SK-N-SH (cell line): ENCODE results near the gene FYCO1. TPM values are rescaled to one million over a fixed set of nuclear protein-coding genes. Genes with fewer than 3 reads are reported as not detected.

Experiments
- CTCF ChIA-PET: fragments of 300-600, 350-600 bp; formaldehyde crosslinking; extraction: SDS; loops from one replicate; lab custom pipeline; 2021; lab: Yijun Ruan, JAX
- POLR2A ChIA-PET: fragments of 350-600 bp; sonication (Branson Sonifier 250); formaldehyde crosslinking; extraction: SDS; loops from one replicate; lab custom pipeline; 2020; ENCODE audit warnings: antibody characterized with exemption, inconsistent platforms; lab: Yijun Ruan, JAX
- DNase-seq: peaks from one replicate; pipeline ENCODE4 v3.0.0; 2012
- H2AFZ ChIP-seq: fragments of 200-600 bp; sonication (generic); 2 replicates; pipeline ENCODE4 v1.8.1; 2016; ENCODE audit warnings: antibody characterized with exemption, mild to moderate bottlenecking, low read depth
- H3F3A ChIP-seq: fragments of 200-600 bp; sonication (generic); replicated peaks from 2 replicates; pipeline ENCODE3; 2016; ENCODE audit warnings: antibody characterized with exemption, mild to moderate bottlenecking; ENCODE audit not compliant: insufficient read depth
- H3K27ac ChIP-seq, 2 experiments: fragments of 200-500 bp in 1 of 2; fragments of 200-600 bp in 1 of 2; sonication (Bioruptor generic) in 1 of 2; sonication (generic), shearing (Covaris generic) in 1 of 2; 2 replicates each; pipeline versions ENCODE4 v1.5.1 to v1.6.1; 2014 to 2016; ENCODE audit warnings: low read depth in 2 of 2, inconsistent platforms in 1 of 2, low read length in 1 of 2, mild to moderate bottlenecking in 1 of 2, mixed read lengths in 1 of 2
- H3K27me3 ChIP-seq: fragments of 200-600 bp; sonication (generic), shearing (Covaris generic); 2 replicates; pipeline ENCODE4 v1.6.1; 2016; ENCODE audit warnings: mixed run types; ENCODE audit not compliant: insufficient read depth
- H3K36me3 ChIP-seq, 2 experiments: fragments of 200-500 bp in 1 of 2; fragments of 200-600 bp in 1 of 2; sonication (Bioruptor generic) in 1 of 2; sonication (generic) in 1 of 2; replicated peaks in 1 of 2; 2 replicates each; pipeline versions ENCODE3 to v1.5.1; 2014 to 2016; ENCODE audit warnings: low read length in 1 of 2, mild to moderate bottlenecking in 1 of 2; ENCODE audit not compliant: insufficient read depth in 2 of 2, control insufficient read depth in 1 of 2
- H3K4me1 ChIP-seq, 2 experiments: fragments of 200-500 bp in 1 of 2; fragments of 200-600 bp in 1 of 2; sonication (Bioruptor generic) in 1 of 2; sonication (generic), shearing (Covaris generic) in 1 of 2; 2 replicates each; pipeline versions ENCODE4 v1.5.1 to v1.6.1; 2014 to 2016; ENCODE audit warnings: low read depth in 1 of 2, low read length in 1 of 2, mixed run types in 1 of 2; ENCODE audit not compliant: insufficient read depth in 2 of 2, control insufficient read depth in 1 of 2
- H3K4me2 ChIP-seq: fragments of 200-600 bp; sonication (generic), shearing (Covaris generic); 2 replicates; pipeline ENCODE4 v1.6.1; 2017; ENCODE audit warnings: mixed run types
- H3K4me3 ChIP-seq, 2 experiments: fragments of 200-500 bp in 1 of 2; fragments of 200-600 bp in 1 of 2; sonication (Bioruptor generic) in 1 of 2; sonication (generic), shearing (Covaris generic) in 1 of 2; 2 replicates each; pipeline versions ENCODE4 v1.5.1 to v1.8.1; 2014 to 2016; ENCODE audit warnings: low read depth in 2 of 2, inconsistent platforms in 1 of 2, low read length in 1 of 2, mild to moderate bottlenecking in 1 of 2, mixed read lengths in 1 of 2, moderate library complexity in 1 of 2
- H3K79me2 ChIP-seq: fragments of 200-600 bp; sonication (generic); 2 replicates; pipeline ENCODE4 v1.8.1; 2017; ENCODE audit warnings: mild to moderate bottlenecking; ENCODE audit not compliant: insufficient read depth
- H3K9ac ChIP-seq: fragments of 200-600 bp; sonication (generic); 2 replicates; pipeline ENCODE4 v1.6.1; 2017; ENCODE audit warnings: mixed run types
- H3K9me2 ChIP-seq: fragments of 200-600 bp; sonication (generic); 2 replicates; pipeline ENCODE4 v1.6.1; 2017; ENCODE audit warnings: mixed run types
- H3K9me3 ChIP-seq: fragments of 200-600 bp; sonication (generic); 2 replicates; pipeline ENCODE4 v1.6.1; 2017; ENCODE audit warnings: mixed run types, mild to moderate bottlenecking, moderate library complexity
- H4K20me1 ChIP-seq: fragments of 200-600 bp; sonication (generic); 2 replicates; pipeline ENCODE4 v1.6.1; 2017; ENCODE audit warnings: mild to moderate bottlenecking, mixed run types; ENCODE audit not compliant: insufficient read depth
- ELF1 ChIP-seq: IDR thresholded peaks from 2 replicates; pipeline ENCODE4 v1.4.0; 2012
- EP300 ChIP-seq, 2 experiments: IDR thresholded peaks; 2 replicates each; pipeline versions ENCODE4 v1.4.0 to v1.6.1; 2012; ENCODE audit warnings: borderline replicate concordance in 1 of 2, low read depth in 1 of 2, low read length in 1 of 2
- FOSL2 ChIP-seq: IDR thresholded peaks from 2 replicates; pipeline ENCODE4 v1.4.0; 2012; ENCODE audit warnings: low read depth, mild to moderate bottlenecking, moderate library complexity, borderline replicate concordance
- FOXJ3 ChIP-seq: sonication (generic); formaldehyde crosslinking; IDR thresholded peaks from 2 replicates; pipeline ENCODE4 v1.5.1; 2020; ENCODE audit warnings: mild to moderate bottlenecking, missing genetic modification reagents
- FOXM1 ChIP-seq: IDR thresholded peaks from 2 replicates; pipeline ENCODE4 v1.4.0; 2012; ENCODE audit warnings: low read depth, mild to moderate bottlenecking
- GABPA ChIP-seq: IDR thresholded peaks from 2 replicates; pipeline ENCODE4 v1.4.0; 2012; ENCODE audit warnings: low read depth, mild to moderate bottlenecking
- GATA2 ChIP-seq: sonication (generic); formaldehyde crosslinking; IDR thresholded peaks from 2 replicates; pipeline ENCODE4 v1.5.0; 2020; ENCODE audit warnings: mild to moderate bottlenecking, missing genetic modification reagents
- JUND ChIP-seq: IDR thresholded peaks from 2 replicates; pipeline ENCODE4 v1.4.0; 2012
- MEF2A ChIP-seq: IDR thresholded peaks from 2 replicates; pipeline ENCODE4 v1.4.0; 2012; ENCODE audit warnings: low read depth, borderline replicate concordance
- NFIC ChIP-seq: IDR thresholded peaks from 2 replicates; pipeline ENCODE4 v1.4.0; 2012; ENCODE audit warnings: borderline replicate concordance
- POLR2AphosphoS5 ChIP-seq: IDR thresholded peaks from 2 replicates; pipeline ENCODE4 v1.6.1; 2012; ENCODE audit warnings: low read depth, low read length
- RAD21 ChIP-seq: IDR thresholded peaks from 2 replicates; pipeline ENCODE4 v1.6.1; 2012; ENCODE audit warnings: mild to moderate bottlenecking, low read length
- SIN3A ChIP-seq: IDR thresholded peaks from 2 replicates; pipeline ENCODE4 v1.6.1; 2012; ENCODE audit warnings: low read depth, mild to moderate bottlenecking, low read length, moderate library complexity, borderline replicate concordance
- SMC3 ChIP-seq: IDR thresholded peaks from 2 replicates; pipeline ENCODE4 v1.6.1; 2012; ENCODE audit warnings: low read depth, low read length, improper control_type of control experiment
- TCF12 ChIP-seq: IDR thresholded peaks from 2 replicates; pipeline ENCODE4 v1.4.0; 2012
- USF2 ChIP-seq: fragments of 150-350 bp; IDR thresholded peaks from 2 replicates; pipeline ENCODE4 v1.6.1; 2017; ENCODE audit warnings: antibody characterized with exemption, low read length, low read depth, borderline replicate concordance
- YY1 ChIP-seq: IDR thresholded peaks from 2 replicates; pipeline ENCODE4 v1.4.0; 2012; ENCODE audit warnings: low read depth, mild to moderate bottlenecking
- WGBS: methylation state at CpG from one replicate; pipeline ENCODE4 v1.1.6; 2017; ENCODE audit warnings: low lambda C conversion rate; 5-methylcytosine and 5-hydroxymethylcytosine counted together
- polyA plus RNA-seq, 3 experiments: library from polyadenylated mRNA; depleted of rRNA; stranded (reverse); fragments of >200 nt; gene quantifications; 2 replicates each; pipeline ENCODE4 v1.2.3, GENCODE V29; 2012
- TF ChIP-seq, protein P1 (sequence below): fragments of 150-350 bp; IDR thresholded peaks from 2 replicates; pipeline ENCODE4 v1.6.1; 2016; ENCODE audit warnings: mild to moderate bottlenecking, low read depth, low read length
- TF ChIP-seq, protein P2 (sequence below): IDR thresholded peaks from 2 replicates; pipeline ENCODE4; 2012

Gene FYCO1
- polyA plus RNA-seq, 1 of the 3 experiments (the other 2 are of a cell fraction): 5.5 TPM

- ChIA-PET CTCF (interaction anchor here (1.0 kb wide), 1 partner anchor 90 kb away, joined by 3 read pairs; no protein-coding TSS in a partner anchor), POLR2A (no interaction called here)
- H3F3A ChIP-seq: peaks cover 17% of the 10 kb centered on the region
- no peaks in the 10 kb centered on the region for H3K9me2 ChIP-seq
- H3K9me3 ChIP-seq: no peaks in the 10 kb centered on the region
- no peaks in the 10 kb centered on the region for H4K20me1 ChIP-seq
- peak overlapping the region; percentile 55 for H3K4me2 ChIP-seq
- peak overlapping the region in 1 of 2 experiments; percentile 89; a peak in 2 of 4 replicates for H3K27ac ChIP-seq
- peaks cover 27% of the 10 kb centered on the region; the same call in 1 of the 2 replicates for H3K79me2 ChIP-seq
- DNase-seq: no peak
- H3K36me3 ChIP-seq: peaks cover 0 to 4% of the 10 kb centered on the region in 2 experiments
- peak overlapping the region; percentile 21; the same call in 1 of the 2 replicates for H3K9ac ChIP-seq
- H3K27me3 ChIP-seq: no peaks in the 10 kb centered on the region
- TF ChIP-seq MEF2A: no peak
- TF ChIP-seq SIN3A: no peak
- no peak for TF ChIP-seq FOXM1
- TF ChIP-seq, protein P1, sequence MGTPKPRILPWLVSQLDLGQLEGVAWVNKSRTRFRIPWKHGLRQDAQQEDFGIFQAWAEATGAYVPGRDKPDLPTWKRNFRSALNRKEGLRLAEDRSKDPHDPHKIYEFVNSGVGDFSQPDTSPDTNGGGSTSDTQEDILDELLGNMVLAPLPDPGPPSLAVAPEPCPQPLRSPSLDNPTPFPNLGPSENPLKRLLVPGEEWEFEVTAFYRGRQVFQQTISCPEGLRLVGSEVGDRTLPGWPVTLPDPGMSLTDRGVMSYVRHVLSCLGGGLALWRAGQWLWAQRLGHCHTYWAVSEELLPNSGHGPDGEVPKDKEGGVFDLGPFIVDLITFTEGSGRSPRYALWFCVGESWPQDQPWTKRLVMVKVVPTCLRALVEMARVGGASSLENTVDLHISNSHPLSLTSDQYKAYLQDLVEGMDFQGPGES: no peak
- TF ChIP-seq TCF12: peak; percentile 70
- no peak for TF ChIP-seq FOXJ3 (CRISPR knock-in tag)
- TF ChIP-seq ELF1: no peak
- no peak for TF ChIP-seq GATA2 (CRISPR knock-in tag)
- no peak for TF ChIP-seq RAD21
- TF ChIP-seq SMC3: no peak
- peak; percentile 36; the same call in 1 of the 2 replicates for TF ChIP-seq POLR2AphosphoS5
- 0 out of 2 replicates have a peak, but pooled peaks have one; percentile 15 for TF ChIP-seq NFIC
- TF ChIP-seq GABPA: no peak
- peak; percentile 89 for TF ChIP-seq FOSL2
- TF ChIP-seq USF2: no peak
- TF ChIP-seq YY1: no peak
- TF ChIP-seq, protein P2, sequence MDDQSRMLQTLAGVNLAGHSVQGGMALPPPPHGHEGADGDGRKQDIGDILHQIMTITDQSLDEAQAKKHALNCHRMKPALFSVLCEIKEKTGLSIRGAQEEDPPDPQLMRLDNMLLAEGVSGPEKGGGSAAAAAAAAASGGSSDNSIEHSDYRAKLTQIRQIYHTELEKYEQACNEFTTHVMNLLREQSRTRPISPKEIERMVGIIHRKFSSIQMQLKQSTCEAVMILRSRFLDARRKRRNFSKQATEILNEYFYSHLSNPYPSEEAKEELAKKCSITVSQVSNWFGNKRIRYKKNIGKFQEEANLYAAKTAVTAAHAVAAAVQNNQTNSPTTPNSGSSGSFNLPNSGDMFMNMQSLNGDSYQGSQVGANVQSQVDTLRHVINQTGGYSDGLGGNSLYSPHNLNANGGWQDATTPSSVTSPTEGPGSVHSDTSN: peak; percentile 52; the same call in 1 of the 2 replicates
- TF ChIP-seq JUND: peak; percentile 78
- TF ChIP-seq EP300 (IDR thresholded peaks at IDR 0.05; ENCODE audit: borderline replicate concordance in 1 of 2, low read depth in 1 of 2, low read length in 1 of 2): peak in 1 of 2 experiments; percentile 27; a peak in 1 of 4 replicates
- no peak overlapping the region for H2AFZ ChIP-seq
- 60% methylated on average over 2 of the region's 2 CpGs for WGBS
- H3K4me1 ChIP-seq: peaks cover 42 to 60% of the 10 kb centered on the region in 2 experiments; a peak in 3 of 4 replicates
- H3K4me3 ChIP-seq: no peak overlapping the region
Observed at GRCh38 chr3:45988804-45989203, 6.8 kb downstream of the FYCO1 start.
